H9 (cell line): ENCODE data around the gene RNASET2. TPM values are rescaled to one million over a fixed set of nuclear protein-coding genes. Genes with fewer than 3 reads are reported as not detected.

Experiments
- DNase-seq: peaks from one replicate; pipeline ENCODE4 v3.0.0-alpha.2; 2017
- H2AFZ ChIP-seq: one replicate; pipeline ENCODE4 v1.6.1; 2013; ENCODE audit warnings: mild to moderate bottlenecking, low read length, control low read depth, moderate library complexity
- H2AK5ac ChIP-seq: 2 replicates; pipeline ENCODE4 v1.6.1; 2013; ENCODE audit warnings: low read length, control low read depth, mixed read lengths; ENCODE audit not compliant: insufficient read length
- H2BK120ac ChIP-seq: one replicate; pipeline ENCODE4 v1.6.1; 2013; ENCODE audit warnings: low read depth, mild to moderate bottlenecking, low read length, control low read depth, inconsistent platforms; ENCODE audit not compliant: poor library complexity, severe bottlenecking
- H2BK12ac ChIP-seq: 2 replicates; pipeline ENCODE4 v1.6.1; 2013; ENCODE audit warnings: low read length, control low read depth, mixed read lengths, low read depth; ENCODE audit not compliant: insufficient read length
- H2BK15ac ChIP-seq: 2 replicates; pipeline ENCODE4 v1.6.1; 2013; ENCODE audit warnings: low read depth, low read length, control low read depth
- H2BK20ac ChIP-seq: one replicate; pipeline ENCODE4 v1.6.1; 2013; ENCODE audit warnings: low read depth, mild to moderate bottlenecking, low read length, control low read depth, inconsistent platforms; ENCODE audit not compliant: poor library complexity, severe bottlenecking
- H2BK5ac ChIP-seq: 2 replicates; pipeline ENCODE4 v1.6.1; 2013; ENCODE audit warnings: low read length, control low read depth, mixed read lengths; ENCODE audit not compliant: insufficient read length
- H3K14ac ChIP-seq: 2 replicates; pipeline ENCODE4 v1.6.1; 2013; ENCODE audit warnings: low read length, control low read depth; ENCODE audit not compliant: insufficient read depth
- H3K18ac ChIP-seq: 2 replicates; pipeline ENCODE4 v1.6.1; 2013; ENCODE audit warnings: low read depth, mild to moderate bottlenecking, mixed read lengths, low read length, control low read depth; ENCODE audit not compliant: insufficient read length
- H3K23ac ChIP-seq: 2 replicates; pipeline ENCODE4 v1.6.1; 2013; ENCODE audit warnings: low read length, control low read depth, mixed read lengths, low read depth; ENCODE audit not compliant: insufficient read length
- H3K23me2 ChIP-seq: 2 replicates; pipeline ENCODE4 v1.6.1; 2013; ENCODE audit warnings: low read depth, mild to moderate bottlenecking, mixed read lengths, low read length, control low read depth; ENCODE audit not compliant: insufficient read length, poor library complexity, severe bottlenecking
- H3K27ac ChIP-seq: 2 replicates; pipeline ENCODE4 v1.5.1; 2013; ENCODE audit warnings: low read length, control low read depth, mixed read lengths, low read depth; ENCODE audit not compliant: insufficient read length
- H3K27me3 ChIP-seq: 2 replicates; pipeline ENCODE4 v1.6.1; 2013; ENCODE audit warnings: low read length, control low read depth, inconsistent platforms; ENCODE audit not compliant: insufficient read depth
- H3K4ac ChIP-seq: 2 replicates; pipeline ENCODE4 v1.6.1; 2013; ENCODE audit warnings: low read depth, mild to moderate bottlenecking, control low read depth, inconsistent platforms, low read length, moderate library complexity
- H3K4me1 ChIP-seq: 2 replicates; pipeline ENCODE4 v1.6.1; 2013; ENCODE audit warnings: low read length, control low read depth, inconsistent platforms; ENCODE audit not compliant: insufficient read depth
- H3K4me2 ChIP-seq: 2 replicates; pipeline ENCODE4 v1.6.1; 2013; ENCODE audit warnings: low read length, control low read depth, mixed read lengths; ENCODE audit not compliant: insufficient read length, insufficient read depth
- H3K56ac ChIP-seq: 2 replicates; pipeline ENCODE4 v1.6.1; 2013; ENCODE audit warnings: low read depth, mild to moderate bottlenecking, mixed read lengths, low read length, control low read depth; ENCODE audit not compliant: insufficient read length
- H3K79me1 ChIP-seq: 2 replicates; pipeline ENCODE4 v1.6.1; 2013; ENCODE audit warnings: low read depth, mild to moderate bottlenecking, moderate library complexity, low read length, control low read depth, inconsistent platforms; ENCODE audit not compliant: insufficient read depth, poor library complexity, severe bottlenecking
- H3K79me2 ChIP-seq: 2 replicates; pipeline ENCODE4 v1.6.1; 2013; ENCODE audit warnings: low read length, control low read depth, inconsistent platforms; ENCODE audit not compliant: insufficient read depth
- H3K9ac ChIP-seq: 2 replicates; pipeline ENCODE4 v1.6.1; 2013; ENCODE audit warnings: low read length, control low read depth, mixed read lengths; ENCODE audit not compliant: insufficient read length; ENCODE audit errors: extremely low read depth
- H3K9me3 ChIP-seq: one replicate; pipeline ENCODE4 v1.6.1; 2013; ENCODE audit warnings: low read depth, low read length, inconsistent platforms; ENCODE audit not compliant: control insufficient read depth
- H3T11ph ChIP-seq: one replicate; pipeline ENCODE4 v1.6.1; 2013; ENCODE audit warnings: mild to moderate bottlenecking, low read length, control low read depth, inconsistent platforms
- H4K20me1 ChIP-seq: one replicate; pipeline ENCODE4 v1.6.1; 2013; ENCODE audit not compliant: control insufficient read depth, insufficient read length, insufficient read depth
- H4K5ac ChIP-seq: 2 replicates; pipeline ENCODE4 v1.6.1; 2013; ENCODE audit warnings: low read depth, mild to moderate bottlenecking, mixed read lengths, low read length, control low read depth; ENCODE audit not compliant: insufficient read length
- H4K8ac ChIP-seq: replicated peaks from 2 replicates; pipeline ENCODE4 v1.6.1; 2013; ENCODE audit warnings: low read length, control low read depth, mixed read lengths, low read depth; ENCODE audit not compliant: insufficient read length
- H4K91ac ChIP-seq: 2 replicates; pipeline ENCODE4 v1.6.1; 2013; ENCODE audit warnings: low read depth, mild to moderate bottlenecking, moderate library complexity, mixed read lengths, low read length, control low read depth; ENCODE audit not compliant: insufficient read length
- H3K27ac Mint-ChIP-seq, 3 experiments: 2 replicates in 2 of 3; 3 replicates in 1 of 3; pipeline ENCODE4 v1.8.0; 2020 to 2021; ENCODE audit warnings: mixed read lengths in 3 of 3, mild to moderate bottlenecking in 1 of 3, moderate library complexity in 1 of 3
- H3K27me3 Mint-ChIP-seq: 2 replicates; pipeline ENCODE4 v1.8.0; 2021; ENCODE audit warnings: low read depth, mild to moderate bottlenecking, moderate library complexity, mixed read lengths
- H3K36me3 Mint-ChIP-seq, 3 experiments: 2 replicates in 2 of 3; 3 replicates in 1 of 3; pipeline ENCODE4 v1.8.0; 2020 to 2021; ENCODE audit warnings: low read depth in 3 of 3, mixed read lengths in 3 of 3; ENCODE audit not compliant: insufficient read depth in 1 of 3
- H3K4me1 Mint-ChIP-seq, 2 experiments: 2 replicates each; pipeline ENCODE4 v1.8.0; 2020; ENCODE audit warnings: mixed read lengths in 2 of 2
- H3K4me3 Mint-ChIP-seq, 2 experiments: 2 replicates in 1 of 2; 3 replicates in 1 of 2; pipeline ENCODE4 v1.8.0; 2020 to 2021; ENCODE audit warnings: mild to moderate bottlenecking in 2 of 2, mixed read lengths in 2 of 2, moderate library complexity in 1 of 2
- H3K9me3 Mint-ChIP-seq, 2 experiments: 2 replicates in 1 of 2; 3 replicates in 1 of 2; pipeline ENCODE4 v1.8.0; 2020; ENCODE audit warnings: mild to moderate bottlenecking in 2 of 2, mixed read lengths in 2 of 2, moderate library complexity in 1 of 2
- CTCF ChIP-seq: fragments of 200-600 bp; sonication (generic); conservative IDR thresholded peaks from 3 replicates; pipeline ENCODE4 v1.8.0; 2021; ENCODE audit warnings: antibody characterized with exemption, mild to moderate bottlenecking
- WGBS: extraction: QIAGEN DNeasy Blood & Tissue Kit; methylation state at CpG from one replicate; pipeline ENCODE4 v1.1.7; 2013; ENCODE audit warnings: missing lambda C conversion rate, low lambda C conversion rate, mixed read lengths; ENCODE audit not compliant: insufficient read length; ENCODE audit errors: extremely low coverage; 5-methylcytosine and 5-hydroxymethylcytosine counted together
- total RNA-seq: library from RNA; stranded (reverse); gene quantifications from 2 replicates; pipeline ENCODE4 v1.2.1, GENCODE V29; 2021

RNASET2 gene
- total RNA-seq, 1 experiment from 2014 or later: 28.2 TPM

- no peak overlapping the region for H2BK5ac ChIP-seq
- no peak overlapping the region for H3K9ac ChIP-seq
- no peaks in the 10 kb centered on the region for H3K79me2 ChIP-seq
- peaks cover 5% of the 10 kb centered on the region for H3K23me2 ChIP-seq
- no peak overlapping the region for H3K27ac ChIP-seq
- H3K4me3 Mint-ChIP-seq: no peak overlapping the region
- peaks cover 0 to 12% of the 10 kb centered on the region in 2 experiments; a peak in 2 of 5 replicates for H3K9me3 Mint-ChIP-seq
- no peak overlapping the region for H2AFZ ChIP-seq
- H3K27me3 Mint-ChIP-seq: peaks cover 9% of the 10 kb centered on the region
- H2BK120ac ChIP-seq: no peak overlapping the region
- H4K5ac ChIP-seq: no peak overlapping the region
- 0 out of 3 replicates have a peak, but pooled peaks have one; percentile 3 for TF ChIP-seq CTCF
- no peak overlapping the region for H4K91ac ChIP-seq
- no peak overlapping the region for H2AK5ac ChIP-seq
- no peak overlapping the region for H4K8ac ChIP-seq
- H3K79me1 ChIP-seq: no peaks in the 10 kb centered on the region
- no peak overlapping the region for H2BK15ac ChIP-seq
- no peak overlapping the region for H2BK20ac ChIP-seq
- no peak for DNase-seq
- H3K27ac Mint-ChIP-seq: no peak overlapping the region
- H4K20me1 ChIP-seq: peaks cover 3% of the 10 kb centered on the region
- H3K4me1 Mint-ChIP-seq: peaks cover 20 to 26% of the 10 kb centered on the region in 2 experiments
- no peaks in the 10 kb centered on the region for H3K9me3 ChIP-seq
- no peak overlapping the region for H3K14ac ChIP-seq
- H3T11ph ChIP-seq: no peak overlapping the region
- no peak overlapping the region for H3K23ac ChIP-seq
- no peak overlapping the region for H2BK12ac ChIP-seq
- H3K4me1 ChIP-seq: no peaks in the 10 kb centered on the region; the same call in 1 of the 2 replicates
- no CpG with 5 or more reads among the region's 3 CpGs for WGBS
- no peak overlapping the region for H3K56ac ChIP-seq
- H3K27me3 ChIP-seq: no peaks in the 10 kb centered on the region
- H3K4ac ChIP-seq: no peak overlapping the region
- no peak overlapping the region for H3K18ac ChIP-seq
- peaks cover 14 to 30% (median 18%) of the 10 kb centered on the region in 3 experiments for H3K36me3 Mint-ChIP-seq
- no peak overlapping the region for H3K4me2 ChIP-seq
These were observed 4.7 kb downstream of the RNASET2 start for GRCh38 chr6:166951670-166952060.
